HepG2 (cell line): ENCODE results near the gene INSIG2. TPM values are rescaled to one million over a fixed set of nuclear protein-coding genes. Genes with fewer than 3 reads are reported as not detected.

Experiments
- ATF4 ChIP-seq, 2 experiments: fragments of 450-650 bp in 1 of 2; sonication (generic) in 1 of 2; formaldehyde crosslinking; IDR thresholded peaks; 2 replicates each; pipeline versions ENCODE4 v1.5.0 to v1.8.0; 2020 to 2022; ENCODE audit warnings: mild to moderate bottlenecking in 1 of 2, missing genetic modification reagents in 1 of 2
- BCL3 ChIP-seq: sonication (generic); formaldehyde crosslinking; IDR thresholded peaks from 2 replicates; pipeline ENCODE4 v1.5.1; 2020; ENCODE audit warnings: mild to moderate bottlenecking, missing genetic modification reagents, moderate library complexity
- BCL6 ChIP-seq: IDR thresholded peaks from 2 replicates; pipeline ENCODE4 v1.6.1; 2016; ENCODE audit warnings: missing genetic modification reagents, missing compliant biosample characterization
- GTF3A ChIP-seq: sonication (generic); formaldehyde crosslinking; conservative IDR thresholded peaks from 2 replicates; pipeline ENCODE4 v1.4.0; 2020; ENCODE audit warnings: mild to moderate bottlenecking, missing genetic modification reagents
- PHF21A ChIP-seq: sonication (generic); formaldehyde crosslinking; IDR thresholded peaks from 2 replicates; pipeline ENCODE4 v1.5.0; 2020; ENCODE audit warnings: mild to moderate bottlenecking, missing genetic modification reagents
- SMAD3 ChIP-seq: sonication (generic); formaldehyde crosslinking; IDR thresholded peaks from 2 replicates; pipeline ENCODE4 v1.4.0; 2020; ENCODE audit warnings: missing genetic modification reagents
- SP140L ChIP-seq: sonication (generic); formaldehyde crosslinking; IDR thresholded peaks from 2 replicates; pipeline ENCODE4 v1.4.0; 2020; ENCODE audit warnings: missing genetic modification reagents, borderline replicate concordance
- ZBTB42 ChIP-seq: sonication (generic); formaldehyde crosslinking; IDR thresholded peaks from 2 replicates; pipeline ENCODE4 v1.5.0; 2020; ENCODE audit warnings: mild to moderate bottlenecking, missing genetic modification reagents
- ZFP1 ChIP-seq: IDR thresholded peaks from 2 replicates; pipeline ENCODE4 v1.6.1; 2016
- ZNF407 ChIP-seq: sonication (generic); formaldehyde crosslinking; IDR thresholded peaks from one replicate; pipeline ENCODE4 v1.5.1; 2020; ENCODE audit warnings: mild to moderate bottlenecking, missing genetic modification reagents; ENCODE audit errors: not compliant biosample characterization
- ZNF564 ChIP-seq: sonication (generic); formaldehyde crosslinking; IDR thresholded peaks from 2 replicates; pipeline ENCODE4 v1.8.1; 2023; ENCODE audit warnings: mild to moderate bottlenecking, missing genetic modification reagents
- polyA plus RNA-seq, 8 experiments: library from polyadenylated mRNA; depleted of rRNA in 3 of 8; stranded (reverse) in 7 of 8; unstranded in 1 of 8; fragments of >200 nt; fragmentation: Illumina TruSeq in 4 of 8; extraction: Trizol in 4 of 8; gene quantifications; 2 replicates each; pipeline versions ENCODE4 v1.2.1 to v1.2.3, GENCODE V29; 2011 to 2016; ENCODE audit warnings: low read depth in 4 of 8, missing spikeins in 1 of 8, mixed read lengths in 1 of 8; ENCODE audit not compliant: insufficient read depth in 1 of 8
- total RNA-seq, 5 experiments: library from RNA; depleted of rRNA; stranded (reverse); fragments of >200 nt; fragmentation: Illumina TruSeq; extraction: Trizol; gene quantifications; 2 replicates each; pipeline ENCODE4 v1.2.3, GENCODE V29; 2016; ENCODE audit warnings: low read depth in 1 of 5
- TF ChIP-seq, protein P1 (sequence below): sonication (generic); formaldehyde crosslinking; IDR thresholded peaks from 2 replicates; pipeline ENCODE4 v1.4.0; 2020; ENCODE audit warnings: missing genetic modification reagents, borderline replicate concordance
- TF ChIP-seq, protein P2 (sequence below): sonication (generic); formaldehyde crosslinking; IDR thresholded peaks from 2 replicates; pipeline ENCODE4 v1.4.0; 2020; ENCODE audit warnings: missing genetic modification reagents

Gene INSIG2
- total and polyA plus RNA-seq, 2 of the 13 experiments (the other 11 are each of a cell fraction or from before 2014, with no cell fraction given): 73.5 to 481 TPM

GRCh38 chr2:118089139-118089800 lies 999 bp downstream of the INSIG2 start (continued):
- TF ChIP-seq BCL3 (CRISPR knock-in tag): no peak
- TF ChIP-seq SMAD3: peak; percentile 52; the same call in 1 of the 2 replicates
- TF ChIP-seq, protein P1, sequence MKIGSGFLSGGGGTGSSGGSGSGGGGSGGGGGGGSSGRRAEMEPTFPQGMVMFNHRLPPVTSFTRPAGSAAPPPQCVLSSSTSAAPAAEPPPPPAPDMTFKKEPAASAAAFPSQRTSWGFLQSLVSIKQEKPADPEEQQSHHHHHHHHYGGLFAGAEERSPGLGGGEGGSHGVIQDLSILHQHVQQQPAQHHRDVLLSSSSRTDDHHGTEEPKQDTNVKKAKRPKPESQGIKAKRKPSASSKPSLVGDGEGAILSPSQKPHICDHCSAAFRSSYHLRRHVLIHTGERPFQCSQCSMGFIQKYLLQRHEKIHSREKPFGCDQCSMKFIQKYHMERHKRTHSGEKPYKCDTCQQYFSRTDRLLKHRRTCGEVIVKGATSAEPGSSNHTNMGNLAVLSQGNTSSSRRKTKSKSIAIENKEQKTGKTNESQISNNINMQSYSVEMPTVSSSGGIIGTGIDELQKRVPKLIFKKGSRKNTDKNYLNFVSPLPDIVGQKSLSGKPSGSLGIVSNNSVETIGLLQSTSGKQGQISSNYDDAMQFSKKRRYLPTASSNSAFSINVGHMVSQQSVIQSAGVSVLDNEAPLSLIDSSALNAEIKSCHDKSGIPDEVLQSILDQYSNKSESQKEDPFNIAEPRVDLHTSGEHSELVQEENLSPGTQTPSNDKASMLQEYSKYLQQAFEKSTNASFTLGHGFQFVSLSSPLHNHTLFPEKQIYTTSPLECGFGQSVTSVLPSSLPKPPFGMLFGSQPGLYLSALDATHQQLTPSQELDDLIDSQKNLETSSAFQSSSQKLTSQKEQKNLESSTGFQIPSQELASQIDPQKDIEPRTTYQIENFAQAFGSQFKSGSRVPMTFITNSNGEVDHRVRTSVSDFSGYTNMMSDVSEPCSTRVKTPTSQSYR (CRISPR knock-in tag): no peak
- TF ChIP-seq GTF3A (CRISPR knock-in tag): no peak
- no peak for TF ChIP-seq ZNF407
- TF ChIP-seq, protein P2, sequence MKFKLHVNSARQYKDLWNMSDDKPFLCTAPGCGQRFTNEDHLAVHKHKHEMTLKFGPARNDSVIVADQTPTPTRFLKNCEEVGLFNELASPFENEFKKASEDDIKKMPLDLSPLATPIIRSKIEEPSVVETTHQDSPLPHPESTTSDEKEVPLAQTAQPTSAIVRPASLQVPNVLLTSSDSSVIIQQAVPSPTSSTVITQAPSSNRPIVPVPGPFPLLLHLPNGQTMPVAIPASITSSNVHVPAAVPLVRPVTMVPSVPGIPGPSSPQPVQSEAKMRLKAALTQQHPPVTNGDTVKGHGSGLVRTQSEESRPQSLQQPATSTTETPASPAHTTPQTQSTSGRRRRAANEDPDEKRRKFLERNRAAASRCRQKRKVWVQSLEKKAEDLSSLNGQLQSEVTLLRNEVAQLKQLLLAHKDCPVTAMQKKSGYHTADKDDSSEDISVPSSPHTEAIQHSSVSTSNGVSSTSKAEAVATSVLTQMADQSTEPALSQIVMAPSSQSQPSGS (CRISPR knock-in tag): peak; percentile 28
- TF ChIP-seq BCL6 (CRISPR knock-in tag): peak; percentile 67
- TF ChIP-seq PHF21A: no peak
- peak; percentile 60; the same call in 1 of the 2 replicates for TF ChIP-seq ZNF564
- TF ChIP-seq ATF4 (CRISPR knock-in tag; IDR thresholded peaks at IDR 0.05): peak in 1 of 2 experiments; percentile 77; a peak in 1 of 4 replicates
- TF ChIP-seq ZBTB42 (CRISPR knock-in tag): no peak
- peak; percentile 84 for TF ChIP-seq ZFP1
- TF ChIP-seq SP140L (CRISPR knock-in tag): peak; percentile 34; the same call in 1 of the 2 replicates
